BJ (cell line): ENCODE results near the gene TNFRSF9. TPM values are rescaled to one million over a fixed set of nuclear protein-coding genes. Genes with fewer than 3 reads are reported as not detected.
"Not testable (repeated sequence)": the region's sequence is repeated elsewhere in the genome, so short reads cannot be mapped to it uniquely, and the experiment has no call there.

ENCODE experiments used
- CTCF ChIA-PET: fragments of 350-600 bp; formaldehyde crosslinking; extraction: SDS; loops from one replicate; lab custom pipeline; 2021; ENCODE audit warnings: antibody characterized with exemption, inconsistent platforms; lab: Yijun Ruan, JAX
- POLR2A ChIA-PET: fragments of 300-600 bp; sonication (Branson Sonifier 250); formaldehyde crosslinking; extraction: SDS; loops from one replicate; lab custom pipeline; 2021; ENCODE audit warnings: antibody characterized with exemption; lab: Charles Lee
- DNase-seq: peaks from one replicate; pipeline ENCODE4 v3.0.0-alpha.2; 2011; ENCODE audit warnings: low read depth
- H3K27me3 ChIP-seq: 2 replicates; pipeline ENCODE4 v1.6.0; 2011; ENCODE audit warnings: low read length; ENCODE audit not compliant: control insufficient read depth, insufficient read depth
- H3K36me3 ChIP-seq: 2 replicates; pipeline ENCODE4 v1.5.1; 2011; ENCODE audit warnings: low read length; ENCODE audit not compliant: control insufficient read depth, insufficient read depth
- H3K4me3 ChIP-seq: 2 replicates; pipeline ENCODE4 v1.5.1; 2011; ENCODE audit warnings: low read depth, mild to moderate bottlenecking, control low read depth, low read length
- polyA plus RNA-seq: library from polyadenylated mRNA; depleted of rRNA; stranded (reverse); fragments of >200 nt; gene quantifications from 2 replicates; pipeline ENCODE4 v1.2.3, GENCODE V29; 2011
- TF ChIP-seq, protein P1 (sequence below): IDR thresholded peaks from 2 replicates; pipeline ENCODE4 v1.5.1; 2011; ENCODE audit warnings: low read depth, mild to moderate bottlenecking, control low read depth, inconsistent platforms, low read length, moderate library complexity; ENCODE audit not compliant: insufficient read depth

Gene TNFRSF9
- polyA plus RNA-seq, 1 experiment, result not detected

DNA sequence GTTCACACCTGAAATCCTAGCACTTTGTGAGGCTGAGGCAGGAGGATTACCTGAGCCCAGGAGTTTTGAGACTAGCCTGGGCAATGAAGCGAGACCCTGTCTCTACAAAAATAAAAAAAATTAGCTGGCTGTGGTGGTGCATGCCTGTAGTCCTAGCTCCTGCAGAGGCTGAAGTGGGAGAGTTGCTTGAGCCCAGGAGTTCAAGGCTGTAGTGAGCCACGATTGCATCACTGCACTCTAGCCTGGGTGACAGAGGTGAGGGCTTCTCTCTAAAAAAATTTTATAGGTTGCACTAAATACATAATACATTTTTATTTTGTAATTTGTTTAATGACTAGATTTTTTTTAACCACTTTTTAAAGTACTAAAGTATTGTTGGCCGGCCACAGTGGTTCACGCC lies 27.0 kb upstream of the TNFRSF9 start:
- TF ChIP-seq, protein P1, sequence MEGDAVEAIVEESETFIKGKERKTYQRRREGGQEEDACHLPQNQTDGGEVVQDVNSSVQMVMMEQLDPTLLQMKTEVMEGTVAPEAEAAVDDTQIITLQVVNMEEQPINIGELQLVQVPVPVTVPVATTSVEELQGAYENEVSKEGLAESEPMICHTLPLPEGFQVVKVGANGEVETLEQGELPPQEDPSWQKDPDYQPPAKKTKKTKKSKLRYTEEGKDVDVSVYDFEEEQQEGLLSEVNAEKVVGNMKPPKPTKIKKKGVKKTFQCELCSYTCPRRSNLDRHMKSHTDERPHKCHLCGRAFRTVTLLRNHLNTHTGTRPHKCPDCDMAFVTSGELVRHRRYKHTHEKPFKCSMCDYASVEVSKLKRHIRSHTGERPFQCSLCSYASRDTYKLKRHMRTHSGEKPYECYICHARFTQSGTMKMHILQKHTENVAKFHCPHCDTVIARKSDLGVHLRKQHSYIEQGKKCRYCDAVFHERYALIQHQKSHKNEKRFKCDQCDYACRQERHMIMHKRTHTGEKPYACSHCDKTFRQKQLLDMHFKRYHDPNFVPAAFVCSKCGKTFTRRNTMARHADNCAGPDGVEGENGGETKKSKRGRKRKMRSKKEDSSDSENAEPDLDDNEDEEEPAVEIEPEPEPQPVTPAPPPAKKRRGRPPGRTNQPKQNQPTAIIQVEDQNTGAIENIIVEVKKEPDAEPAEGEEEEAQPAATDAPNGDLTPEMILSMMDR, result no peak
- no peaks in the 10 kb centered on the region for H3K27me3 ChIP-seq
- DNase-seq, result no peak
- ChIA-PET CTCF (no interaction called here), POLR2A (no interaction called here)
- no peak overlapping the region for H3K4me3 ChIP-seq
- H3K36me3 ChIP-seq, result peaks cover 30% of the 10 kb centered on the region

- CTCF ChIA-PET, result interaction anchor here (3.1 kb wide), 1 partner anchor 8 kb away, joined by 16 read pairs; no protein-coding TSS in a partner anchor
- Histone ChIP-seq H3K27me3 (no peaks in the 10 kb centered on the region), H3K36me3 (peaks cover 29% of the 10 kb centered on the region), H3K4me3 (no peak overlapping the region)
- TF ChIP-seq, protein P1, result no peak
- no peak for DNase-seq
- POLR2A ChIA-PET, result no interaction called here
Observed at GRCh38 chr1:7967196-7967595, 26.6 kb upstream of the TNFRSF9 start.

GRCh38 chr1:7964476-7964875 lies 23.8 kb upstream of the TNFRSF9 start:
- no peak for DNase-seq
- TF ChIP-seq, protein P1, result no peak
- Histone ChIP-seq H3K36me3 (peaks cover 18% of the 10 kb centered on the region), H3K27me3 (no peaks in the 10 kb centered on the region), H3K4me3 (no peak overlapping the region)
- CTCF ChIA-PET, result interaction anchor here (3.1 kb wide), 1 partner anchor 10 kb away, joined by 16 read pairs; no protein-coding TSS in a partner anchor
- POLR2A ChIA-PET, result no interaction called here

DNA sequence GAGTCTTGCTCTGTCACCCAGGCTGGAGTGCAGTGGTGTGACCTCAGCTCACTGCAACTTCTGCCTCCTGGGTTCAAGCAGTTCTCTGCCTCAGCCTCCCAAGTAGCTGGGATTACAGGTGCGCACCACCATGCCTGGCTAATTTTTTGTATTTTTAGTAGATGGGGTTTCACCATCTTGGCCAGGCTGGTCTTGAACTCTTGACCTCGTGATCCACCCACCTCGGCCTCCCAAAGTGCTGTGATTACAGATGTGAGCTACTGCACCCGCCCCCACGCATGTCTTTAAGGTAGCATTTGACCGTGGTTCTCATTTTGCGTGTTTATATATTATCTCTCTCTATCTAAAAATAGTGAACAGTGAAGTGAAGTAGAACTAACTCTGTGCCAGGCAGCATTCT lies 23.2 kb upstream of the TNFRSF9 start:
- DNase-seq, POLR2A ChIA-PET, CTCF ChIA-PET, H3K4me3 ChIP-seq, H3K27me3 ChIP-seq: not testable (repeated sequence)
- H3K36me3 ChIP-seq, result peaks cover 17% of the 10 kb centered on the region

- H3K4me3 ChIP-seq, DNase-seq, POLR2A ChIA-PET, H3K27me3 ChIP-seq: not testable (repeated sequence)
- peaks cover 14% of the 10 kb centered on the region for H3K36me3 ChIP-seq
- CTCF ChIA-PET, result interaction anchor here (1.1 kb wide), 1 partner anchor 12 kb away, joined by 3 read pairs; no protein-coding TSS in a partner anchor
Observed at GRCh38 chr1:7963378-7963730, 22.7 kb upstream of the TNFRSF9 start.

DNA sequence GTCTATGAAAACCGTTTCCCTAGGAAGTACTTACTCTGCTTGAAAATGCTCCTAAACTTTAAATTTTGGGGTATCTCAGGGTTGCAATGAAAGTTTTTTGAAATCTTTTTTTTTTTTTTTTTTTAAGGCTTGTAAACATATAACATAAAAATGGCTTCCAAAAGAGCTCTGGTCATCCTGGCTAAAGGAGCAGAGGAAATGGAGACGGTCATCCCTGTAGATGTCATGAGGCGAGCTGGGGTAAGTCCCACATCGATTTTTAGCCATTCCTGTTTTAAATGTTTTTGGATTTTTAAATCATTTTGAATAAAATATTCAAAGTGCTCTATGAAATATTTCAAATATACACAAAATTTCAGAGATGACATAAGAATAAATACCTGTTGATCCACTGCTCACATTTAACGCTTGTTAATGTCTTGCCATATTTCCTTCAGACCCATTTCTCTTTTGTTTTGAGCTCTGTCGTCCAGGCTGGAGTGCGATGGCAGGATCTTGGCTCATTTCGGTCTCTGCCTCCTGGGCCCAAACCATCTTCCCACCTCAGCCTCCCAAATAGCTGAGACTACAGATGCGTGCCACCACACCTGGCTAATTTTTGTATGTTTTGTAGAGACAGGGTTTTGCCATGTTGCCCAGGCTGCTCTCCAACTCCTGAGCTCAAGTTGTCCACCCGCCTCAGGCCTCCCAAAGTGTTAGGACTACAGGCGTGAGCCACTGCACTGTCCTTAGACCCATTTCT lies 22.2 kb upstream of the TNFRSF9 start:
- CTCF ChIA-PET, result interaction anchor here (1.1 kb wide), 1 partner anchor 13 kb away, joined by 3 read pairs; no protein-coding TSS in a partner anchor
- Histone ChIP-seq H3K4me3 (peak overlapping the region; percentile 85; the same call in 1 of the 2 replicates), H3K27me3 (no peaks in the 10 kb centered on the region), H3K36me3 (peaks cover 14% of the 10 kb centered on the region)
- POLR2A ChIA-PET, result no interaction called here
- no peak for DNase-seq
- TF ChIP-seq, protein P1, result no peak
